ENCODE data around the gene FBXO28.
A peak's percentile ranks its signal among the peaks of the same experiment; 100 is the strongest.
"Not testable (repeated sequence)": the region's sequence is repeated elsewhere in the genome, so short reads cannot be mapped to it uniquely, and the experiment has no call there.

The FBXO28 gene

GRCh38 chr1:224192082-224192788 lies 78.3 kb downstream of the FBXO28 start:
- DNase-seq: no peak

DNA sequence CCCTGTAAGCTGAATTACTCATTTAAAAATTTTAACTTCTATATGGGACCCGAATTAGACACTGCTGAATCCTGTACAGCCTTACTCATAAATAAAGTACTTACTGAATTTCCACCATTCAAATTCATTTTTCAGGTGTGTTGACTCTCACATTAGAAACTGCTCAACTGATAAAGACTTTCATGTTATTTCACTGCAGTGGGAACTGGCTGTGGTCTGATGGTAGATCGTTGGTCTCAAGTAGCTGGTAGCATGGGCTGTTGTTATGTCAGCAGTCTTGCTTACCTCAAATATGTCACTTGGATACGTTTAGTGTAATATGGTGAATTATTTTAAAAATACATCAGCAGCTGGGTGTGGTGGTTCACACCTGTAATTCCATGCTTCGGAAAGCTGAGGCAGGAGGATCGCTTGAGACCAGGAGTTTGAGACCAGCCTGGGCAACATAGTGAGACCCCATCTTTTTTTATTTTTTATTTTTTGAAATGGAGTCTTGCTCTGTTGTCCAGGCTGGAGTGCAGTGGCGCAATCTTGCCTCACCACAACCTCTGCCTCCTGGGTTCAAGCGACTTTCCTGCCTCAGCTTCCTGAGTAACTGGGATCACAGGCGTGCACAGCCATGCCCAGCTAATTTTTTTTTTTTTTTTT lies 79.5 kb downstream of the FBXO28 start:
- no peak for DNase-seq

DNA sequence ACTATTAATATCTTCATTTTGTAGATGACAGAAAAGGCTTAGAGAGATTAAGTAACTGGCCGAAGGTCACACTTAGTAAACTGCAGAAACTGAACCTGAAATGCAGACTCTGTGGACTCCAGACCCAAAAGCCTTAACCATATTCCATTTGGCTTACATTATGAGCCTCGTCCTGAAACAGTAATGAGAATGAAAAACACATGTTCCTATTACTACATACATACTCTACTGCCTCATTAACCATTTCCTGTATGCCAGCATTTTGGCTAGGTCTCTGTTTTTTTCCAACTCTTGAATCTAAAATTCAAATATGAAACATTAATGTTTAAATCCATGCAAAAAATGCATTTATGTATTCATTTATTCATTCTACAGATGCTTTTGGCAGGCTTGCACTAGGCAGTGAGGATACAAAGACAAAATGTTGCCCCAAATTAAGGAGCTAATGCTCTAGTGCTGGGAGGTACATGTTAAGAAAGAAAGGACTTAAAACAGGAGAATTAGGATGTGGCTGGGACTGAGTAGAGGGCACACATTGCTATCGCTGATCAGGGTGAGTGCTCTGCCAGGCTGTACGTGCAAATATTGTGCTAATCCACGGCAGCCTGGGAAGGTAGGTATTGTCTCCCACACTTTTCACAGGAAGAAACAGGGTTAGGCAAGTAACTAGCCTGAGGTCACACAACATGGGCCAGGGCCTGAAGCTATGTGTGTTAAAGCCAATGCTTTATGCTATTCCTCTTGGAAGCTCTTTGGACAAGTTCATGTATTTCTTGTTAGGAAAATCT lies 83.1 kb downstream of the FBXO28 start:
- DNase-seq: no peak

DNA sequence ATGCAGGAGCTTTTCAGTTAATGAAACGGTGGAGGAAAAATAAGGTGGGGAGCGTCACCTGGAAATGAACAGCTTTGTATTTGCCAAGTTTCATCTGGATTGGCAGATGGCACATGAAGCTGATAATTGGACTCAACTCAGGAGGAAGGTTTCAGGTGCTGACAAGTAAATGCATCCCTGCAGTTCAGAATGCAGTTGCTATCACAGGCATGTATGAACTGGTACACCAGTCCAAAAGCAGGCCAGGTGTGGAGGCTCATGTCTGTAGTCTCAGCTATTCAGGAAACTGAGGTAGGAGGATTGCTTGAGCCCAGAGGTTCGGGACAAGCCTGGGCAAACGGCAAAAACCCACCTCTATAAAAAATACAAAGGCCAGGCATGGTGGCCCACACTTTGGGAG lies 84.7 kb downstream of the FBXO28 start:
- no peak for DNase-seq

DNA sequence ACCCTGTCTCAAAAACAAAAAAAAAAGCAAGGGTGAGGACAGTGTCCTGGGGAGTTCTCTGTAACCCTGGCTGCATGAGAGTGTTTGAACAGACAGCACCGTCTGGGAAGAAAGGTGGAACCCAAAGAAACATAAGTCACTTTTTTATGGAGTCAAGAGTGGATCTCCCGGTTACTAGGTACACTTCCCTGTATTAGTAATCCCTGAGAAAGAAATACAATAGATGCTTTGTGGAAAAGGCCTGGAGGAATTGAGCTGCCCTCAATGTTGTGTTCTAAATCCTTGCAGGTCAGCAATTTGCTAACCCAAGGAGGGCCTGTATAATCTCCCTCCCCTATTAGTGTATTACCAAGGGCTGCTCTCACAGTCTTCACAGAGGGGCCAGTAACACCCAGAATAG lies 85.8 kb downstream of the FBXO28 start:
- no peak for DNase-seq

DNA sequence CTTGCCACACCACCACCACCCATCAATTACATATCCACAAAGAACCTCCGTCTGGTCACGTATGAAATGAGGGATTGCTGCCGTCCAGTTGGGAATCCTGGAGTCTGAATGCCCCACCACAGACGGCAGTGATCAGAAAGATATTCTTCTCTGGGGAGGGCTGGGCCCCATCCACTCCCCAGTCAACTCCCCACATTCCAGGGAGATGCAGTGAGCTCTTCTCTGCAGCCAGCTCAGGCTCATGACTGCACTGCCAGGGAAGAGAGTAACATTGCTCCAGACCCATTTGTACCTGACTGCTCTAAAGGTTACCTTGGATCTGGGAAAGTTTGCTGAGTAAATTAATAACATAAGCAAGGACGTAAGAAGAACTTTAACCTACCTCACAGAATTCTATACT lies 87.5 kb downstream of the FBXO28 start:
- no peak for DNase-seq

GRCh38 chr1:224201853-224202252 lies 87.9 kb downstream of the FBXO28 start:
- no peak for DNase-seq

DNA sequence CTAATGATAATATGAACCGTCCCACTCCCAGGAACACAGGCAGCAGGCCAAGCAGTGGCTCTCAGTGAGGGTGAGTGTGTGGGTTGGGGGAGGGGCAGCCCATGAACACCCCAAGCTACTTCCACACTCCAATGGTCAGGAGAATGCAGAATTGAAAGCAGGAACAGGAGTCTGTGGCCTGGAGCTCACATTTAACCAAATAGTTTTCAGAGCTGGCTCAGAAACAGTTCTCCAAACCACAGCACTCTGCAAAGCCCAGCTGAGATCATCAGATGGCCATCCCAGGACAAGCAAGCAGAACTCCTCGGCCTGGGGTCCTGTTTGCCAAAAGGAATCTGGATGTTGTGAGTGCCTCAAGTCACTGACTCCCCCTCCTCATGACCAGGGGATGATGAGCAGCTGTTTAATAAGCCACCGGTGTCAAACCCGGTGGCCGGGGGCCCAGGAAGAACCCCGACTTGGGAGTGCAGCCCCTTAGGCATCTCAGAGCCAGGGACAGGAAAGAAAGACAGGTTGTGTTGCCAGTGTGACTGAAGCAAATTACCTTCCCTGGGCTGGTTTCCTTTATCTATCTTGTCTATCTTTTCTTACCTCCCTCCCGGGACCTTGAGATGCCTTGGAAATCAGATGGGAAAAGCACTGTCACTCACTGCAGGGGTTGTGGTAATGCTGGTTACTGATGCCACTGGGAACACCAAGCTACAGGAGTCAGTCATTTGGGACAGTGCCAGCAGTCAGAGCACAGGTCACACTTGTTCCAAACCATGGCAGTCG lies 89.5 kb downstream of the FBXO28 start:
- DNase-seq: peak; percentile 14

- no peak for DNase-seq
These were observed 91.5 kb downstream of the FBXO28 start for GRCh38 chr1:224205438-224205840.

DNA sequence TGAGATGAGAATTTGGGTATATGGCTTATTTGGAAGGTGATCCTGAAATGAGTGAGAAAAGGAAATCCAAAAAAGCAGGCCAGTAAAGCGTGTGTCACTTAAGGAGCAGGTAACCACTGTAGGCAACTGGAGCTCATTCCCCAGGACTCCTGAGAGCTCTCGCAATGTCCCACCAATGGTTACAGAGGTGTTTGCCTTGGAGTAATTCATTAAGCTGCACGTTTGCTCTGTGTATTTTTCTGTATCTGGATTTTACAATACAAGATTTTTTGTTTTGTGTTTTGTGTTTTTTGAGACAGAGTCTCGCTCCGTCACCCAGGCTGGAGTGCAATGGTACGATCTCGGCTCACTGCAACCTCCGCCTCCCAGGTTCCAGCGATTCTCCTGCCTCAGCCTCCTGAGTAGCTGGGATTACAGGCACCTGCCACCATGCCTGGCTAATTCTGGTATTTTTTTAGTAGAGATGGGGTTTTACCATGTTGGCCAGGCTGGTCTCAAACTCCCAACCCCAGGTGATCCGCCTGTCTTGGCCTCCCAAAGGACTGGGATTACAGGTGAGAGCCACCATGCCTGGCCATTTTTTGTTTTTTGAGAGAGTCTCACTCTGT lies 92.1 kb downstream of the FBXO28 start:
- DNase-seq: not testable (repeated sequence)

DNA sequence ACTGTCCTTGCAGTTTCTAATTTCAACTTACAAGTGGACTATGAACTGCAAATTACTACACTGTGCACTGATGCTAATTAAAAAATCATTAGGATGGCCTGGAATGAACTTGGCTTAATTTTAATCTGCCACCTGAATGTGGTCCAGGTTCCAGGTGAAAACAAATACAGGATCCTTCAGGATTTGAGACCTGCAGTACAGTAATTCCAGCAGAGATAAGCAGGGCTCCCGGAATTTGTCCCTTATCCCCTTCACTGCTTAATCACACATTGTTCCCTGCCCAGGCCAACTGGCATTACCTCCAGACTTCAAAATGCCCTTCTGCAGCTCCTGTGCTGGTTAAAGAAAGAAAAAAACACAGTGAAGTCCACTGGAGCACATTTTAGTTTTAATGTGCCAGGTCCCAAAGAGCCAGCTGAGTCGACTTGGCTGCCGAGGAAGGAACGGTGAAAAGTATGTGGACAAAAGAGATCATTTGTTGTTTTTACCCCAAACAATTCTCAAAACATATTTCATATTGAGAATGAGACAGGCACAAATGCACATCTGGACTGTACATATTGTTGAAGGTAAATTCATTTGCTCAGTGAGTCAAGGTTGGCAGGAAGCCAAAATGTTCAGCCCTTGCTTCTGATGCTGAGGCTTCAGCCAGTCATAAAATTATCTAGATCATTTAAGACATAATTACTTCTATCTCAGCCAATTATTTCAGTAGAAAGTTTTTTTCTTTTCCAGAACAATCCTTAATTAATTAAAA lies 97.5 kb downstream of the FBXO28 start:
- DNase-seq: no peak
